GM19463 (cell line): ENCODE data around the gene RAI1.
"Not testable (repeated sequence)": the region's sequence is repeated elsewhere in the genome, so short reads cannot be mapped to it uniquely, and the experiment has no call there.

Experiments
- ATAC-seq: cut with Tn5 transposase; IDR thresholded peaks from one replicate; pipeline ENCODE4 v1.9.1; 2021; ENCODE audit warnings: mild to moderate bottlenecking, moderate library complexity; ENCODE audit not compliant: unreplicated experiment

Gene RAI1

DNA sequence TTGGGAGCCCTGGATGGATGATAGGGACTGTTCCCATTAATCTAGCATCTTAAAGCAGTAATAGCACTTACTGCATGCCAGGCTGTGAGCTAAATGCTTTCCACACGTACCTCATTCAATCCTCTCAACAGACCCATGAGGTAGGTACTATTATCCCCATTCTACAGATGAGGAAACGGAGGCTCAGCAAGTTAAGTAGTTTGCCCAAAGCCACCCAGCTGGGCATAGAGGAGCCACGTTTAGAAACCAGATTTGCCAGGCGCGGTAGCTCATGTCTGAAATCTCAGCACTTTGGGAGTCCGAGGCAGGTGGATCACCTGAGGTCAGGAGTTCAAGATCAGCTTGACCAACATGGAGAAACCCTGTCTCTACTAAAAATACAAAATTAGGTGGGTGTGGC is 2.0 kb upstream of the RAI1 start:
- no peak for ATAC-seq

- no peak for ATAC-seq
Measured at GRCh38 chr17:17679748-17680147, 1.5 kb upstream of the RAI1 start.

DNA sequence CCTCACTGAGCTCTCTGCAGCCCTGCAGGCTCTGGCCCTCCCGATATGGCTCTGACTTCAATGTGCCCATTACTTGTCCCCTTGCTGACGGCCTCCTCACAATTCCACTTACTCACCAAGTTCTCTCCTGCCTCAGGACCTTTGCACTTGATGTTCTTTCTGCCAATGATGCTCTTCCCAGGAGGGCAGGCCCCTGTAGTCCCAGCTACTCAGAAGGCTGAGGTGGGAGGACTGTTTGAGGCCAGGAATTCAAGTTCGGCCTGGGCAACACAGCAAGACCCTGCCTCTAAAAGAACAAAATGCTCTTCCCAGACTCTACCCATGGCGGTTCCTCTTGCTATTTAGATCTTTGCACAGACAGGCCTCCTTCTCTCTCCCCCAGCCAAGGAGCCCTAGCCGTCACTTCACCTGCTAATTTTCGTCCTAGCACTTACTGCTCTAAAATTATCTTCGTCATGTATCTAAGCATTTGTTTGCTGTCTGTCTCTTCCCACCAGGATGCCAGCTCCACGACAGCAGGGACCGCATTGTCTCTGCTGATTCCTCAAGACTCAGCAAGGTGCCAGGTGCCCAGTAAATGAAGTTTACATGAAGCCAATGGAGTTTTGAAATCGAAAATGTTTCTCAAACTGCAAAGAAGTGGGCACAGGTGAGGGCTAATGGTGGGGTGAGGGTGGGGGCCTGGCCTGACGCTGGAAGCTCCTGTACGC is 626 bp upstream of the RAI1 start:
- no peak for ATAC-seq

GRCh38 chr17:17681744-17682292 is 560 bp downstream of the RAI1 start:
- peak; percentile 16 for ATAC-seq

DNA sequence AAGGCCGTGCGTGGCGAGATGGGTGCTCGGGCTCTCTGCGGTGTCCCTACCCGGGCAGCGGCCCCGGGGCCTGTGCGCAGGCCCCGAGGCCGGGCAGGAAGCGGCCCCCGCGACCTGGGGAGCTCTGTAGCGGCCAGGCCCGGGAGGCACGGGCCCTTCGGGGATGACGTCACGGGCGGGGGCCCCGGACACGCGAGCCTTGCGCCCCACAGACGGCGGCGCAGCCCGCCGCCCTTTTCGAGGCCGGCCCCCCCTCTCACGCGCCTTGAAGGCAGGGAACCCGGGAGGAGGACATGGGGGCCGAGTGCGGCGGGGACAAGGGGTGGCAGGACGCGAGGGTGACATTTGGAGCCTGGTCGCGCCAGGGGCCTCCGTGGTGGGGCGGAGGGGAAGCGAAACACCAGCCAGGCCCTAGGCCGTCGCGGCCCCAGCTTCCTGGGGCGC is 1.1 kb downstream of the RAI1 start:
- peak; percentile 30 for ATAC-seq

DNA sequence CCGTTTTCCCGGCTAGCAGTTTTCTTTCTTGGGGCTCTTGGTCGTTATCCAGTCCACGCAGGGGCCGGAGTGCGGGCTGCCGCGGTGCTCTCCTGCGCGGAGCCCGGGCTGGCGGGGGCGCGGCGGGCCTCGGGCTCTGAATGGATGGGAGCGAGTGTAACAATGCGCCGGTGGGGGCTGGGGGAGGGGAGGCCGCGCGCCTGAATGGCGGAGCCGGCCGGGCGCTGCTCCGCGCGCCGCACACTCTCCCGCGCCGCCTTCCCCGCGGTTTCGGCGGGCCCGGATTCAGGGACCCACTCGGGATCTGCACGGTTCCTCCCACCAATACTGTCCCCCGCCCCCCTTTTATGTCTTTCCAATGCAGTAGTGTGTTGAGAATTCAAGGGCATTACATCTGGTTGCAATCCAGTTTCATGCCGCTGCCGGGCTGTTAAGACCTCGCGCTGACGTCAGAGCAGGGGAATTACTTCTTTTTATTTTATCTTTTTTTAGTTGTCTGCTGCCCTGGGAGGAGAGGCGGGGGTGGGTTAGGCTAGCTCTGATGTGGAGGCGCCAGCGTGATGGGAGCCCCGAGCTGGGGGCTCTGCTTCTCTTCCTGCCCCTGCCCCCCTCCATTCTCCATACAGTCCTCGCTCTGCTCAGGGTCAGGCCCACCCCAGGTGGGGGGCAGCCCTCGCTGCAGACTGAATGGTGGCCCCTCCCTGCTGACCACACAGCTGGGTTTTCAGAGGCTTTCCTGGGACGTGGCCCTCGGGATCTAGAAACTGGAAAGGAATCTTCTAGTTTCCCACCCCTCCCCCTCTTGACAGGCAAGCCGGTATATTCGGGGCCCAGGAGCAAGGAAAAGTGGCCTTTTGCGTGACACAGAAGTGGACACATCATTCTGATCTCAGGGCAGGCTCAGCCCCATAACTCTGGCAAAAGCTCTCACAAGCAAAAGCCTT is 1.8 kb downstream of the RAI1 start:
- ATAC-seq = peak; percentile 23

- no peak for ATAC-seq
Measured at GRCh38 chr17:17683710-17684365, 2.6 kb downstream of the RAI1 start.

GRCh38 chr17:17684906-17685774 is 3.9 kb downstream of the RAI1 start:
- ATAC-seq = no peak

GRCh38 chr17:17685775-17686291 is 4.6 kb downstream of the RAI1 start:
- no peak for ATAC-seq

GRCh38 chr17:17689312-17689711 is 8.1 kb downstream of the RAI1 start:
- no peak for ATAC-seq

DNA sequence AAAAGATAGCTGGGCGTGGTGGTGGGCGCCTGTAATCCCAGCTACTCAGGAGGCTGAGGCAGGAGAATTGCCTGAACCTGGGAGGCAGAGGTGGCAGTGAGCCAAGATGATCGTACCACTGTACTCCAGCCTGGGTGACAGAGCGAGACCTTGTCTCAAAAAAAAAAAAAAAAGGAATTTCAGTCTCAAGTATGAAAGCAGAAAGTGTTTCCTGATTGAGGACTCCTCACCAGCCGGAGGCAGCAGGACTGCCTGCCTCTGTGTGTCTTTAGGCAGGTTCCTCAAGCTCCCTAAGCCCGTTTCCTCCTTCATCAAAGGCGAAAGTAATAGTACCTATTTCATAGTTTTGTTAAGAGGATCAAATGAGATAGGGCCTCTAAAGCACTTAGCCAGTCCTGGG is 9.0 kb downstream of the RAI1 start:
- ATAC-seq = not testable (repeated sequence)

- ATAC-seq = no peak
Measured at GRCh38 chr17:17691468-17692263, 10.4 kb downstream of the RAI1 start.

DNA sequence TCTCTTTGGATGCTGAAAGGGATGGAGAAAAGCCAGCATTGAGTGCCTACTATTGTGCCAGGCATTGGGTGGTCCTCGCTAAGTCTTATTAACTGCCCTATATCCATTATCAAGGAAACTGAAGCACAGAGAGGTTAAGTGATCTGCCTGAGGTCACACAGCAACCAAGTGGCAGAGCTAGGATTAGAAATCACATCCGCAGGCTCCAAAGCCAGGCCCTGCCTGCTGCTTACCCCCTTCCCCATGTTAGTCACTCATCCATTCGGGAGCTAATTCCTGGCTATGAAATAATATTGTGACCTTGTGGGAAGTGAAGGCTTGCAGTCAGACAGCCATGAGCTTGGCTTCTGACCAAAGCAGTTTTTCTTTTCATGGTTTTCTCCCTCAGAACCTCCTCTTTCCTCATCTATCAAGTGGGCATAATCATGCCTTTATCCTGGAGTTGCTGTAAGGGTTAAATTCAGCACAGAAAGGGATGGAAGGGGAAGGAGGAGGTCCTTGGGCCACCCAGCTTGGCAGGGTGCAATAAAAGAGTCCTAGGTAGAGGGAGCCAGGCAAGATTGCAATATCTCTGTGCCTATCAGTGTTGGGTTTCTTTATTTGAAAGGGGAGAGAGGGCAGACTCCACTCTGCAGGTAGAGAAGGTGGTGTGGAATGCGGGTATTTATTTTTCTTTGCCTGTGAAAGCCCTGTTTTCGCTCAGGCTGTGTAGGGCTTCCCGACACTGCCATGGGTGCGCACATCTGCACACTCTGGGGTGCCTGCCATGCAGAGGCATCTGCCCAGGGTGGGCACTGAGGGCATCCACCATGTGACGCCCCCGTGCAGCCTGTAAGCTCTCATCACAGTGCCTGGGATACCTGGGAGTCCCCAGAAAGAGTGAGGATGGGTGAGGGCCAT is 11.3 kb downstream of the RAI1 start:
- no peak for ATAC-seq

DNA sequence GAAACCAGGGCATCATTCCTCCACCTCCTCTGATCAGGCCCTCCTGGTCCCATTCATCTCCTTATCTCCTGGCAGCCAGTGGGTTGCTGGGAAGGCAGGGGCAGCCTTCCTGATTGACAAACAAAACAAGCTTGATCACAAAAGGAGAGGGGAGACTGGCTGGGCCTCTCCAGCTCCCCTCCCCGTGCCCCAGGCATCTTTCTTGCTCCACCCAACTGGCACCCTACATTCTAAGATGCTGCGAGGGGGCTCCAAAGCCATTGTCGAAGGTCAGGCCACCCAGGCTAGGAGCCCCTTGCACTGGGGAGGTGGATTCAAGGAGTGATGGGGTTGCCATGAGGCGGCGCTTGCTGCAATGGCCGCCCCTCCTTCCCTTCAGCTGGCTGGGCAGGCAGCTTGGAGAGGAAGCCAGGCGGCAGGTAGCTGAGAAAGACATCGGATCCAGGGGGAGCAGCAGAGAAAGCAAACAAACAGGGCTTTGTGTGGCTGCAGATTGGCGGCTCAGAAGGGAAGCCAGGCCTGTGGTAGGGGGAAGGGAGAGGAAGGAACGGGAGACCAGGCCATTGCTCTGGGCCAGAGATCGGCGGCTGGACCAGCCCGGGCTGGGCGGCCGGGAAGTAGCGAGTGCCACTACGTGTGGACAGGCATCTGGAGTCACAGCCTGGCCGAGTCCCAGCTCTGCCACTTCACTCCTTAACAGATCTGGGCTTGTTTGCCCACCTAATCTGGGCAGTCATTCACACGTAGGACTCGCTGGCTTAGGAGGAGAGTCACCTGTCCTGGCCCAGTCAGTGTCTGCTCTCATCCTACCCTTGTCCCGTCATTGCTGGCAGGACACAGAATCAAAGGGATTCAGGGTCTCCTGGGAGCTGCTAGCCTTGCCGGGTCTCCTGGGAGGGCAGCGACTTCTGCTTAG is 12.3 kb downstream of the RAI1 start:
- no peak for ATAC-seq

GRCh38 chr17:17694169-17695081 is 13.2 kb downstream of the RAI1 start:
- peak; percentile 56 for ATAC-seq

- no peak for ATAC-seq
Measured at GRCh38 chr17:17696085-17696484, 14.8 kb downstream of the RAI1 start.
